GM19328 (cell line): Measurements from ENCODE around the gene ANTKMT.

ENCODE experiments used
- ATAC-seq: cut with Tn5 transposase; IDR thresholded peaks from one replicate; pipeline ENCODE4 v1.9.1; 2021; ENCODE audit warnings: mild to moderate bottlenecking, moderate library complexity; ENCODE audit not compliant: unreplicated experiment

The ANTKMT gene

GRCh38 chr16:726188-726437, 5.2 kb downstream of the ANTKMT start:
- no peak for ATAC-seq

- no peak for ATAC-seq
These were observed 5.7 kb downstream of the ANTKMT start, which contains the start of the genes CCDC78 and HAGHL for GRCh38 chr16:726438-727290. Gene CCDC78, minus strand, starts transcription at chr16:726443. Its CDS starts 76 bp downstream, at chr16:726367. Gene HAGHL, plus strand, starts transcription at chr16:727106. Its CDS starts 404 bp downstream, at chr16:727510.

GRCh38 chr16:727291-727977, 6.5 kb downstream of the ANTKMT start:
- ATAC-seq = no peak

GRCh38 chr16:728131-728889, 7.4 kb downstream of the ANTKMT start:
- no peak for ATAC-seq

GRCh38 chr16:728890-729744, 8.2 kb downstream of the ANTKMT start:
- ATAC-seq = no peak

- ATAC-seq = no peak
These were observed 9.1 kb downstream of the ANTKMT start for GRCh38 chr16:729768-730665.

- ATAC-seq = no peak
These were observed 9.9 kb downstream of the ANTKMT start for GRCh38 chr16:730666-731509.

GRCh38 chr16:732332-732731, 11.4 kb downstream of the ANTKMT start:
- no peak for ATAC-seq

- no peak for ATAC-seq
These were observed 12.0 kb downstream of the ANTKMT start for GRCh38 chr16:732936-733335.

- ATAC-seq = no peak
These were observed 12.6 kb downstream of the ANTKMT start for GRCh38 chr16:733382-734207.

- no peak for ATAC-seq
These were observed 13.4 kb downstream of the ANTKMT start for GRCh38 chr16:734208-734980.

GRCh38 chr16:734981-735881, 14.3 kb downstream of the ANTKMT start:
- no peak for ATAC-seq

- no peak for ATAC-seq
These were observed 15.1 kb downstream of the ANTKMT start for GRCh38 chr16:735982-736453.

- no peak for ATAC-seq
These were observed 16.1 kb downstream of the ANTKMT start for GRCh38 chr16:736936-737481.

GRCh38 chr16:739560-740458, 18.9 kb downstream of the ANTKMT start:
- ATAC-seq = no peak
